Measurements from ENCODE around the gene KIF5C. TPM values are rescaled to one million over a fixed set of nuclear protein-coding genes. Genes with fewer than 3 reads are reported as not detected.
"Not testable (repeated sequence)": the region's sequence is repeated elsewhere in the genome, so short reads cannot be mapped to it uniquely, and the experiment has no call there.

The KIF5C gene
- total RNA-seq, 4 donors from 2014 or later: 0.51 to 2.8 (median 2.0) TPM

GRCh38 chr2:148842050-148842449 is 33.0 kb upstream of the KIF5C start:
- ATAC-seq (no peak), DNase-seq (no peak)
- intact Hi-C loops (cut with DNase I; ENCODE audit: low total_unique reads): no loop called here
- Histone ChIP-seq H3K9me3 (no peaks in the 10 kb centered on the region), H3K4me3 (no peak overlapping the region), H3K4me1 (no peaks in the 10 kb centered on the region), H3K36me3 (no peaks in the 10 kb centered on the region), H3K27me3 (no peaks in the 10 kb centered on the region), H3K27ac (no peak overlapping the region)
- TF ChIP-seq CTCF (IDR thresholded peaks at IDR 0.05 in 4 of 5, conservative IDR thresholded peaks at IDR 0.05 in 1 of 5): no peak
- no peak for TF ChIP-seq POLR2A (IDR thresholded peaks at IDR 0.05)
- in situ Hi-C loops (cut with MboI; ENCODE audit: low sequenced_read_pairs in 4 of 4): no loop called here

DNA sequence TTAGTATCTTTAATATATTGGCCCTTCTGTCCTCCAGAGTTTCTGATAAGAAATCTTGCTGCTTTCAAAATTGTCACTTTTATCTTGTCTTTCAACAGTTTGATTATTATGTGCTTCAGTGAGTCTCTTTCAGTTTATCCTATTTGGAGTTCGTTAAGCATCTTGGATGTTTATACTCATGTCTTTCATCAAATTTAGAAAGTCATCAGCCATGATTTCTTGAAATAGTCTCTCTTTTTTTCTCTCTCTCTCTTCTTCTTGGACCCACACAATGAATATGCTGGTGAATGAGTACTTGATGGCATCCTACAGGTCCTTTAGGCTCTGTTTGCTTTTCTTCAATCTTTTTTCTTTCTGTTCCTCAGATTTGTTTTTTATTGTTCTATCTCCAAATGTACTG is 26.9 kb upstream of the KIF5C start:
- intact Hi-C loops (cut with DNase I; ENCODE audit: low total_unique reads) (no loop called here), in situ Hi-C loops (cut with MboI; ENCODE audit: low sequenced_read_pairs in 4 of 4) (no loop called here)
- H3K4me3 ChIP-seq: no peak overlapping the region
- DNase-seq (no peak), ATAC-seq (no peak)
- no peaks in the 10 kb centered on the region for H3K27me3 ChIP-seq
- no peak overlapping the region for H3K27ac ChIP-seq
- no peaks in the 10 kb centered on the region for H3K4me1 ChIP-seq
- H3K36me3 ChIP-seq: no peaks in the 10 kb centered on the region
- H3K9me3 ChIP-seq: no peaks in the 10 kb centered on the region
- TF ChIP-seq POLR2A (IDR thresholded peaks at IDR 0.05) (no peak), CTCF (IDR thresholded peaks at IDR 0.05 in 4 of 5, conservative IDR thresholded peaks at IDR 0.05 in 1 of 5) (no peak)

- no peak for DNase-seq
- no peaks in the 10 kb centered on the region for H3K4me1 ChIP-seq
- no peak overlapping the region for H3K27ac ChIP-seq
- no peaks in the 10 kb centered on the region for H3K9me3 ChIP-seq
- no peak for ATAC-seq
- intact Hi-C loops (cut with DNase I; ENCODE audit: low total_unique reads) (no loop called here), in situ Hi-C loops (cut with MboI; ENCODE audit: low sequenced_read_pairs in 4 of 4) (no loop called here)
- TF ChIP-seq POLR2A (IDR thresholded peaks at IDR 0.05): no peak
- no peak for TF ChIP-seq CTCF (IDR thresholded peaks at IDR 0.05 in 4 of 5, conservative IDR thresholded peaks at IDR 0.05 in 1 of 5)
- H3K36me3 ChIP-seq: no peaks in the 10 kb centered on the region
- H3K4me3 ChIP-seq: no peak overlapping the region
- no peaks in the 10 kb centered on the region for H3K27me3 ChIP-seq
Measured at GRCh38 chr2:148853458-148853857, 21.6 kb upstream of the KIF5C start.

DNA sequence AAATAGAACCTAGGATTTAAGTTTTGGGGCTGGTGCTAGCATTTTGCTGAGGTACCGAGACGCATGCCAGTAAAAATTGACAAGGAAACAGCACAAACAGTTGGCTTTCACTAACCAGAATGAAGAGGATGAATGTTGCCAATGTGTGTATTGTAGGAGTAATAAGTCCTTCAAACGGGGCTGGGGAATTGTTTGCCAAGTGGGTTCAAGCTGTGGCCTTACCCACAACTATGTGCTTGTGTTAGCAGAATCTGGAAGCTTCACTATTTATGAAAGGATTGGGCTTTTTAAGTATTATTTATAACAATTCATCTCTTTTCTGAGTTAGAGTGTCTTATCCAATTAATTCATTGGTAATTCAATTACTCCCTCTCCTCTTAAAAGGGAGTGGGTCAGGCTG is 15.0 kb upstream of the KIF5C start:
- no peak overlapping the region for H3K27ac ChIP-seq
- intact Hi-C loops (cut with DNase I; ENCODE audit: low total_unique reads) (no loop called here), in situ Hi-C loops (cut with MboI; ENCODE audit: low sequenced_read_pairs in 4 of 4) (no loop called here)
- no peaks in the 10 kb centered on the region for H3K27me3 ChIP-seq
- no peaks in the 10 kb centered on the region for H3K4me1 ChIP-seq
- no peak for TF ChIP-seq POLR2A (IDR thresholded peaks at IDR 0.05)
- no peak for TF ChIP-seq CTCF (IDR thresholded peaks at IDR 0.05 in 4 of 5, conservative IDR thresholded peaks at IDR 0.05 in 1 of 5)
- no peak overlapping the region for H3K4me3 ChIP-seq
- ATAC-seq (no peak), DNase-seq (no peak)
- no peaks in the 10 kb centered on the region for H3K36me3 ChIP-seq
- no peaks in the 10 kb centered on the region for H3K9me3 ChIP-seq

GRCh38 chr2:148861367-148861766 is 13.7 kb upstream of the KIF5C start:
- Histone ChIP-seq H3K27me3 (no peaks in the 10 kb centered on the region), H3K27ac (no peak overlapping the region), H3K9me3 (no peaks in the 10 kb centered on the region), H3K4me3 (no peak overlapping the region), H3K4me1 (no peaks in the 10 kb centered on the region), H3K36me3 (no peaks in the 10 kb centered on the region)
- no peak for ATAC-seq
- no peak for DNase-seq
- TF ChIP-seq POLR2A (IDR thresholded peaks at IDR 0.05) (no peak), CTCF (IDR thresholded peaks at IDR 0.05 in 4 of 5, conservative IDR thresholded peaks at IDR 0.05 in 1 of 5) (no peak)
- intact Hi-C loops (cut with DNase I; ENCODE audit: low total_unique reads): no loop called here
- in situ Hi-C loops (cut with MboI; ENCODE audit: low sequenced_read_pairs in 4 of 4): no loop called here

DNA sequence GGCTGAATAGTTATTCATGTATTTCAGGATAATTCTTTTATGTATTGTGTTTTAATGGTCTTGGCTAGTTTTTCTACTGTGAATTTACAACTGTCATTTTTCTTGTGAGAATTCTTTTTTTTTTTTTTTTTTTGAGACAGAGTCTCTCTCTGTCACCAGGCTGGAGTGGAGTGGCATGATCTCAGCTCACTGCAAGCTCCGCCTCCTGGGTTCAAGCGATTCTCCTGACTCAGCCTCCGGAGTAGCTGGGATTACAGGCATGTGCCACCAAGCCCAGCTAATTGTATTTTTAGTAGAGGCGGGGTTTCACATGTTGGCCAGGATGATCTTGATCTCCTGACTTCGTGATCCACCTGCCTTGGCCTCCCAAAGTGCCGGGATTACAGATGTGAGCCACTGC is 12.5 kb upstream of the KIF5C start:
- intact Hi-C loops (cut with DNase I; ENCODE audit: low total_unique reads); H3K27ac ChIP-seq; H3K9me3 ChIP-seq; H3K36me3 ChIP-seq; DNase-seq; H3K4me1 ChIP-seq; ATAC-seq; H3K27me3 ChIP-seq; H3K4me3 ChIP-seq; in situ Hi-C loops (cut with MboI; ENCODE audit: low sequenced_read_pairs in 4 of 4): not testable (repeated sequence)

All from gastrocnemius medialis (tissue), 4 donors.